Left ventricle myocardium superior (tissue), 1 donor: ENCODE results near the gene UBE2V1. TPM values are rescaled to one million over a fixed set of nuclear protein-coding genes. Genes with fewer than 3 reads are reported as not detected.
"Not testable (repeated sequence)": the region's sequence is repeated elsewhere in the genome, so short reads cannot be mapped to it uniquely, and the experiment has no call there.

Experiments used
- ATAC-seq: fragments of 200-7000 bp; cut with Tn5 transposase; one replicate; pipeline ENCODE4 v1.9.1; 2020; ENCODE audit warnings: mild to moderate bottlenecking, moderate library complexity
- DNase-seq: peaks from one replicate; pipeline ENCODE4 v3.0.0-alpha.2; 2020
- intact Hi-C: fragments of 100-400 bp; cut with micrococcal nuclease; formaldehyde crosslinking; loops from one replicate; pipeline ENCODE4 v1.11.0; 2022
- total RNA-seq: library from RNA; stranded (reverse); fragmentation: NEBNext Ultra II Directional; extraction: Animal tissue kit (Norgen Biotek cat#: 25700); gene quantifications from one replicate; pipeline ENCODE4 v1.2.1, GENCODE V29; 2021
- donor health status: DM: no; HTN: yes; CAD: no; lungs with severe emphysema.

Gene UBE2V1
- total RNA-seq, 1 donor from 2014 or later: 92.6 TPM

DNA sequence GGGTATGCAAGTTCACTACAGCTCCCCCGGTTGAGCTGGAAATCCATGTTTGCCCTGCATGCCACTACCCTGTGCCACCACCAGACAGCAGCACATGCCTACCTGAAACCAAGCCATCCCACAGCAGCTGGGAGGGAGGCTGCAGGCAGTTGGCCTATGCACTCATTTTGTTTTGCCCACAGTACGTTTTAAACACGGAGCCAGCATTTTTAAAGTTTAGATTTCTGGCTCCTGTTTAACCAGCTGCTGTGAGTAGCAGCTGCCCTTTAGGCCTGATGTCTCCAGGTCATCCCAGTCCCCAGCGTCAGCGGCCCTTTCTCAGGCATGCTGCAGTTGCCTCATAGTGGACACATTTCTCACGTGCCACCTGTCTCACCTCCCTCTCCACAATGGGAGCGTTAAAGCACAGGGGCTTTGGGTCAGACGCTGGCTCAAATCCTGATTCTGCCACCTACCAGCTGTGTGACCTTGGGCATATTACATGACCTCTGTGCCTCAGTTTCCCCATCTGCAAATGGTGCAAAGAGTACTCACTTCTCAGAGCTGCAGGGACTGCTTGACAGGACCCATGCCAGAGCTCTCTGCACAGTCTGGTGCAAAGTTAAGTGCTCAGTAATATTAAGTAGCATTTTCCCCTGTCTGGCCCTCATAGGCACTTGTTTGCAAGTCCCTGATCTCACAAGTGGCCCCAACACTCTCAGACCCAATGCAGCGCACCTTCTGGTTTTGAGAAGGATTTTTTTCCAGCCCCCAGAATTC, 8.2 kb upstream of the UBE2V1 start:
- ATAC-seq: peak; percentile 76
- DNase-seq: peak; percentile 67
- intact Hi-C loops: loop anchor here (5.0 kb wide), 1 partner anchor 46 kb away; no protein-coding TSS in a partner anchor

DNA sequence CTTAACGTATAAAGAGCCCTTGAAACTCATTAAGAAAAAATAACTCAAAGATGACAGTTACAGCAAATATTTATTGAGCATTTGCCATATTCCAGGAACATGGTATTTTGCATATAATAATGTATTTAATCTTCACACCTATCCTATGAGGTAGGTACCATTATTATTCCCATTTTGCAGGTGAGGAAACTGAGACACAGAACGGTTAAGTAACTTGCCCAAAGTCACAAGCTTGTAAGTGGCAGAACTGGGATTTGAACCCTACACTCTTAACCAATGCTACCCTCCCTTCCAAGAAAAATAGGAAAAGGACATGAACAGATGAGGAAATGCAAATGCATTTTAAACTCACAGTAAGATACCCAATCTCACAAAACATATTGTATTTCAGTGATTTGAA, 5.3 kb upstream of the UBE2V1 start:
- ATAC-seq (no peak), DNase-seq (no peak)
- intact Hi-C loops: no loop called here

- DNase-seq: no peak
- no peak for ATAC-seq
- intact Hi-C loops: no loop called here
These were observed 3.5 kb upstream of the UBE2V1 start for GRCh38 chr20:50116368-50116999.

DNA sequence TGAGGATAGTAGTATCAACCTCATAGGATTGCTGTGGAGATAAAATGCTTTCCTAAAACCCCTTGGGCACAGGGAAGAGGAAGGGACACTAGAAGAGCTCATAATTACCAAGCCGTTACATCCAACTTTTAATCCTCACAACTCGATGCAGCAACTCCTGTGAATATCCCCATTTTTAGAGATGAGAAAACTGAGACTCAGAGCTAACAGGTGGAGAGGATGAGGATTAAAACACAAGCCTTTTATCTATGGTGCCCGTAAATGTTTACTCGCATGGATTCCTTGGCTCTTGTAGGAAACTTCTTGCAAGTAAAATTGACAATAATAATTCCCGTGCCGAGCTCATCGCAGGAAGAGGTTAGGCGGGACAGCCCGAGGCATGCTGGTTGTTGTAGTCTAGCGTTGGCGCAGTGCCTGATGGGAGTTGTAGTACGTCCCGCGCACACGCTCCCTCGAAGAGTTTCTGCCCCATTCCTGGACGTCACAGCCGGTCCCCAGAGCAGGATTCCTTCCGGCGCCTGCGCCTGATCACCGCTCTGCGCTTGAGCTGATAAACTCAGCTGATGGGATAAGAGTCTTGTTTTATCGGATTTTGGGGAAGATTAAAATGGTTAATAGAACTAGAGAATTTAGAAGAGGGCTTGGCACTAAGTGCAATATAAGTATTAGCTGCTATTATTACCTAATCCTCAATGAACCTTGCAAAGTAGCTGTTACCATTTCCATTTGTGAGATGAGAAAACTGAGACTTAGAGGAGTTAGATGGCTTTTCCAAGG, 2.8 kb upstream of the UBE2V1 start:
- ATAC-seq (peak; percentile 87), DNase-seq (peak; percentile 98)
- intact Hi-C loops: no loop called here

GRCh38 chr20:50115041-50115512, 2.1 kb upstream of the UBE2V1 start:
- no peak for DNase-seq
- intact Hi-C loops: no loop called here
- no peak for ATAC-seq

DNA sequence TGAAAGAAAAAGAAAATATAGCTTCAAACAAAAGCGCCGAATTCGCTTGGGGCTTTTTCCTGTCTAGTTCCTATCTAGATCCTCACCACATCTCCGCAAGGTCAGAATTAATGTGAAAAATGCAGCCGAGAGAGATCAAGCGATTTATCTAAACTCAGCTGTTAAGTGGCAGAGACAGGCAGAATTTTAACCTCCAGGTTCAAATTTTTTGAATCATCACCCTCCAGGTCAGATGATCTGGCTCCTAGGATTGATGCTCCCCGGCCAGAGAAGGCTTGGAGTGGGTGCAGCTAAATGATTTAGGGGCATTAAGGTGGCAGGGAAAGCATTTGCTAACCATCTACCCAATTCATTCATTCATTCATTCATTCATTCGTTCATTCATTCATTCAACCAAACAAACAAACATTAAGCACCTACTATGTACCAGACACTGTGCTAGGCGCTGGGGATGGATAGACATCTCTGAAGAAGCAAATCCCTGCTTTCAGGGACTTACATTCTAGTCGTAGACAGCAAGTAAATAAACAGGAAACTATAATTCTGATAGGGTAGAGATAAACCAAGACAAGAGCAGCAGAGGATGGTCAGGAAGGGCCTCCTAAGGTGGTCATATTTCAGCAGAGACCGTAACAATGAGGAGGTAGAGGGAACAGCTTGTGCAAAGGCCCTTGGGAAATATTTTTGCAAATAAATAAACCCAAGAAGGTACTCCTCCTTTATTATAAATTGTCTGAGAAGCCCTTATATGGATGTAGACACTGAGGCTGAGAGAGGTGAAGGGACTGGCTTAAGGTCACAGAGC, 672 bp upstream of the UBE2V1 start:
- ATAC-seq (no peak), DNase-seq (no peak)
- intact Hi-C loops: no loop called here

- DNase-seq: no peak
- ATAC-seq: no peak
- intact Hi-C loops: no loop called here
These were observed 988 bp downstream of the UBE2V1 start for GRCh38 chr20:50111829-50112495.

- ATAC-seq: no peak
- DNase-seq: no peak
- intact Hi-C loops: no loop called here
These were observed 1.7 kb downstream of the UBE2V1 start for GRCh38 chr20:50111120-50111828.

DNA sequence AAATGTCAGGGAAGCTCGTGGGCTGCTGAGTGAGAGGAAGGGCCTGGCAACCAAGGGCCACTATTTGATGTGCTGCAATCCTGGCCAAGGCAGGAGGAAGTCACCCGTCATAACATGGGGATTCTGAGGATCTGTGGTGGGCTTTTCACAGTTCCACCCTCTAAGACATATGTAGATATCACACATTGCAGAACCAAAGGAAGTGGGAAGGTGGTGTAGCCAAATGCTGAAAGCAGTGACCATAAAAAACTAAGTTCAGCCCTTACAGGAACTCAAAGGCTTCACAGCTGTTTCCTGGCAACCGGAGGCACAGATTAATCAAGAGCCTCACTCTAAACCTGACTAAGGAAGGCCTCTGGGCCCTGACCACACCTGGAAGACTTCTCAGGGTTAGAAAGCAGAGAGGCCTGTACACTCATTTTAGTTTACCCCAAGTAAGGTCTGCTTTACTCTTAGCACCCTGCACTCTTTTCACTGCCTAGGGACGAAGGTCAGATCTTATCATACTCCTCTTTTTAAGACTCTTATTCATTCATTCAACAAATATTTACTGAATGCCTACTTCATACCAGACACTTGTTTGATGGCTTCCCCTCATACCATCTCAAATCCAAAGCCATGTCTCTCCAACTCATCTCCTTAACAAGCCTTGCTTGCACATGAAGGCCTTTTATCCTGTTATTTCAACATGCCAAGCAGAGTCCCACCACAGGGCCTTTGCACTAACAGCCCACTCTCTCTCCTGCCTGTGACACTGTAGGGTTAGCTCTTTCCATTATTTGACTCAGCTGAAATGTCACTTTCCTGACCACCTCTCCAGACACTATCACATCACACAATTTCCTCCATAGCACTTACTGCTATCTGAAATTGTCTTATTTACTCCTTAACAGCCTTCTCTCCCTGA, 2.6 kb downstream of the UBE2V1 start:
- intact Hi-C loops: no loop called here
- ATAC-seq (no peak), DNase-seq (no peak)

DNA sequence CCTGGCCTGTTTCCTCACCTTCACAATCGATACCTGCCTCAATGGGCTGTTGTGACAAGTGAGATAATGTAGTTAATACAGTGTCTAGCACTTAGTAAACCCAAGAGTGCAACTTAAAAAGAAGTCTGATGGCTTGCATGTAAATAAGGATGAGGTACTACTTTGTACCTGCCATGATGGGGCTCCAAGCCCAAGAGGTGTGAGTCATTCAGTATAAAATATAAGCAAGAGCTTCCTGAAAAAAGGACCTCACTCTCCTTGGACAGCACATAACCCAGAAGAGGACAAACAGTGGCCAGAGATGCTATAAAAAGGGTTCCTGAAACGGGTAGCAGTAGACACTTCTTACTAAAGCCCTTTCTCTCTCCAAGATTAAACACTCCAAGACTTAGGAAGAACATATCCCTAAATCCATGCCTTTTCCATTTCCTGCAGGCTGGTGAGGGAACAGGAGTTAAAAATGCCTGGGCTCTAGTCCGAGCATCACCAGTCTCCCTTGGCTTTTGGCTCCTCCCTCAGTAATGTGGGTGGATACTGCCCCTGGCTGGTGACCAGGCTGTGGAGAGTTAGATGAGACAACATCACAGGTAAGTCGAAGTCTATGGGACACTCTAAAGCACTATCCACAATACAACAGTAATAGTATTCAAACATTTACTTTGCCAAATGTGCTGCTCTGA, 4.3 kb downstream of the UBE2V1 start:
- DNase-seq: no peak
- ATAC-seq: peak; percentile 12
- intact Hi-C loops: no loop called here

- no peak for DNase-seq
These were observed 5.1 kb downstream of the UBE2V1 start for GRCh38 chr20:50107796-50108331.

GRCh38 chr20:50107086-50107660, 5.8 kb downstream of the UBE2V1 start:
- ATAC-seq: no peak

More at GRCh38 chr20:50107796-50108331, 5.1 kb downstream of the UBE2V1 start:
- no peak for ATAC-seq
- intact Hi-C loops: no loop called here

GRCh38 chr20:50106669-50107068, 6.3 kb downstream of the UBE2V1 start:
- ATAC-seq, DNase-seq, intact Hi-C loops: not testable (repeated sequence)

More at GRCh38 chr20:50107086-50107660, 5.8 kb downstream of the UBE2V1 start:
- DNase-seq: no peak
- intact Hi-C loops: no loop called here

- intact Hi-C loops, ATAC-seq, DNase-seq: not testable (repeated sequence)
These were observed 9.4 kb downstream of the UBE2V1 start for GRCh38 chr20:50103464-50104107.

DNA sequence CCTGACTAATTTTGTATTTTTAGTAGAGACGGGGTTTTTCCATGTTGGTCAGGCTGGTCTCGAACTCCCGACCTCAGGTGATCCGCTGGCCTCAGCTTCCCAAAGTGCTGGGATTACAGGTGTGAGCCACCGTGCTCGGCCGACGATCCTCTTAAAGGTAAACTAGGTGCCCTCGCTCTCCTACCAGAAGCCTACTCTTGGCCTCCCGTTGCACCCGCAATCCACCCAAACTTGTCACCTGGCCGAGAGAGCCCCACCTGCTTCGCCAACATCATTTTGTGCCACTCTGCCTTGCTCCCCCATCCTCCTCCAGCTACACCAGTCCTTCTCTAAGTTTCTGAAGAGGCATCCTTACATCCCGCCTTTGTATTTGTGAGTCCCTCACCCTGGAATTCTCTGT, 10.4 kb downstream of the UBE2V1 start:
- DNase-seq, ATAC-seq, intact Hi-C loops: not testable (repeated sequence)
